ENCODE measurements around the gene MGAT5. TPM values are rescaled to one million over a fixed set of nuclear protein-coding genes. Genes with fewer than 3 reads are reported as not detected.

The MGAT5 gene
- total RNA-seq, 4 donors from 2014 or later = 34.1 to 47.5 (median 42.6) TPM

DNA sequence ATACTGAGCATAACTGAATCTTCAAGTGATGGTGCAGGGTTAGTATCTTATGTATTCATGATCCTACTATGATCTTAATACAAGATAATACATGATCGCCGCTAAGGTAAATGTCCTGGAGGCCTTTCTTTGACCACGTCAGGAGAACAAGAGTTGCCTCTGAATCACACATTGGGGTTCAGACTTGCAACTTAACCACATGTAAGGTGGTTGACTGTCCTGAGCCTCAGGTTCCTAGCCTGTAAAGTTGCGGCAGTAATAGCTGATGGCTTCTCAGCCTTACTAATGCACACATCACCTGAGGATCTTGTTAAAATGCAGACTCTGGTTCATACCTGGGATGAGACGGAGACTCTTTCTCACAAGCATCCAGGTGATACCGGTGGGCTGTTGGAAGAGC, 112.5 kb downstream of the MGAT5 start:
- TF ChIP-seq EP300 (IDR thresholded peaks at IDR 0.05) = no peak
- TF ChIP-seq POLR2A (IDR thresholded peaks at IDR 0.05) = no peak
- TF ChIP-seq, protein P1, sequence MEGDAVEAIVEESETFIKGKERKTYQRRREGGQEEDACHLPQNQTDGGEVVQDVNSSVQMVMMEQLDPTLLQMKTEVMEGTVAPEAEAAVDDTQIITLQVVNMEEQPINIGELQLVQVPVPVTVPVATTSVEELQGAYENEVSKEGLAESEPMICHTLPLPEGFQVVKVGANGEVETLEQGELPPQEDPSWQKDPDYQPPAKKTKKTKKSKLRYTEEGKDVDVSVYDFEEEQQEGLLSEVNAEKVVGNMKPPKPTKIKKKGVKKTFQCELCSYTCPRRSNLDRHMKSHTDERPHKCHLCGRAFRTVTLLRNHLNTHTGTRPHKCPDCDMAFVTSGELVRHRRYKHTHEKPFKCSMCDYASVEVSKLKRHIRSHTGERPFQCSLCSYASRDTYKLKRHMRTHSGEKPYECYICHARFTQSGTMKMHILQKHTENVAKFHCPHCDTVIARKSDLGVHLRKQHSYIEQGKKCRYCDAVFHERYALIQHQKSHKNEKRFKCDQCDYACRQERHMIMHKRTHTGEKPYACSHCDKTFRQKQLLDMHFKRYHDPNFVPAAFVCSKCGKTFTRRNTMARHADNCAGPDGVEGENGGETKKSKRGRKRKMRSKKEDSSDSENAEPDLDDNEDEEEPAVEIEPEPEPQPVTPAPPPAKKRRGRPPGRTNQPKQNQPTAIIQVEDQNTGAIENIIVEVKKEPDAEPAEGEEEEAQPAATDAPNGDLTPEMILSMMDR (IDR thresholded peaks at IDR 0.05) = no peak
- Histone ChIP-seq H3K9me3 (no peaks in the 10 kb centered on the region), H3K27ac (no peak overlapping the region), H3K4me3 (no peak overlapping the region), H3K4me1 (peaks cover 0 to 40% (median 9%) of the 10 kb centered on the region in 4 donors), H3K36me3 (peaks cover 0 to 9% (median 7%) of the 10 kb centered on the region in 3 donors), H3K27me3 (no peaks in the 10 kb centered on the region)
- DNase-seq (ENCODE audit: low spot score in 2 of 2) = no peak
- 95 to 98% methylated on average over 6 of the region's 6 CpGs for WGBS, 2 donors

DNA sequence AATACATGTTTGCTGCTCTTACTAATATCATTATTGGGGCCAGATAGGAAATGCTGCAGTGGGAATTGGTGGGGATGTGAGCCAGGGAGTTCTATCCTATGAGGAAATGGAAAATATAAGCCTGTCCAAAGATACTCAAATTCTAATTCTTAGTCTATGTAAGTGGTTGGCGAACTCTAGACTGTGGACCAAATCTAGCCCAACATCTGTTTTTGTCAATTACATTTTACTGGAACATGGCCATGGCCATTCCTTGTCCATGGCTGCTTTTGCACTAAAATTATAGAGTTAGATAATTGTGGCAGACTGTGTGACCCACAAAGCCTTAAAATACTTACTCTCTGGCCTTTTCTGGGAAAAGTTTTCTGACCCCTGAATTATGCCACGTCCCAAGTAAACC, 113.3 kb downstream of the MGAT5 start:
- Histone ChIP-seq H3K9me3 (no peaks in the 10 kb centered on the region), H3K4me1 (peaks cover 0 to 48% (median 9%) of the 10 kb centered on the region in 4 donors), H3K27me3 (no peaks in the 10 kb centered on the region), H3K4me3 (no peak overlapping the region), H3K36me3 (peaks cover 0 to 9% (median 6%) of the 10 kb centered on the region in 3 donors), H3K27ac (no peak overlapping the region)
- WGBS, 2 donors = 47 to 49% methylated on average over 2 of the region's 2 CpGs
- TF ChIP-seq, protein P1 (IDR thresholded peaks at IDR 0.05) = no peak
- DNase-seq (ENCODE audit: low spot score in 2 of 2) = no peak

DNA sequence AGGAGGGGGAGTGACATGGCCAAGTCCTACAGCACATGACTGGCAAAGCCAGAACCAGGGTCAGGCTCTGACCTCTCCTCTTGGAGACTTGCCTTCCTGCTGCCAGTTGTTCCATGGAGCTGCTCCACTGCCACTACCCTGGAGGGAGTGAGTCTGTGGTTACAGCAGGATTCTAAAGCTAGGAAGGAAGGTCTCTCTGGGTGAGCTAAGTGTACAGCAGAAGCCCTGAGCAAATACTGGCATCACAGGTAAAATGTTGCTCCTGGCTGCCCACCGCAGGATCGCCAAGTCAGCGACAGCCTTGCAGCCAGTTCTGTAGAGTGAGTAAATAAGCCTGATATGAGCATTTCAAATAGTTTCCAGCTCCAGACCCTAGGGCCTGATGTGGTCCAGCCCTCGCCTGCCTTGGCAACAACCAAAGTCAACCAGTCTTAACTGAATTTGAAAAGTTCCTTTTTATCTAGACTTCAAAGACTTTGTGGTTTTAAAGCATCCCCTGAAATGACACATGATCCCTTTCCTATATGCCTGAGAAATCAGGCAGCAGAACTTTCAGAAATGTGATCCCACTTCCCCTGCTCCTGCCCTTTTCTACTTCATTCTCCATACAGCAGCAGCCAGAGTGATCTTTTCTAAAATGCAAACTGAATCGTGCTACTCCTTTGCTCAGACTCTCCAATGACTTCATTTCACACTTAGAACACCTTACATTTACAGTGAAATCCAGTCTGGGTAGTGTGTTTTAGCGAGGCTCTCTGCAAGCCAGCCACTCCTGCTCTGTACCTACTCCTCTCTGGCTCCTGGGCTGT, 114.3 kb downstream of the MGAT5 start:
- DNase-seq (ENCODE audit: low spot score in 2 of 2) = no peak
- no peaks in the 10 kb centered on the region for H3K9me3 ChIP-seq
- no peak overlapping the region for H3K4me3 ChIP-seq
- H3K36me3 ChIP-seq = no peaks in the 10 kb centered on the region
- TF ChIP-seq, protein P1 (IDR thresholded peaks at IDR 0.05) = no peak
- TF ChIP-seq EP300 (IDR thresholded peaks at IDR 0.05) (no peak), POLR2A (IDR thresholded peaks at IDR 0.05) (no peak)
- H3K27me3 ChIP-seq = no peaks in the 10 kb centered on the region
- H3K27ac ChIP-seq = no peak overlapping the region
- H3K4me1 ChIP-seq = peaks cover 0 to 58% (median 18%) of the 10 kb centered on the region in 4 donors
- WGBS, 2 donors = 71 to 74% methylated on average over 6 of the region's 6 CpGs

DNA sequence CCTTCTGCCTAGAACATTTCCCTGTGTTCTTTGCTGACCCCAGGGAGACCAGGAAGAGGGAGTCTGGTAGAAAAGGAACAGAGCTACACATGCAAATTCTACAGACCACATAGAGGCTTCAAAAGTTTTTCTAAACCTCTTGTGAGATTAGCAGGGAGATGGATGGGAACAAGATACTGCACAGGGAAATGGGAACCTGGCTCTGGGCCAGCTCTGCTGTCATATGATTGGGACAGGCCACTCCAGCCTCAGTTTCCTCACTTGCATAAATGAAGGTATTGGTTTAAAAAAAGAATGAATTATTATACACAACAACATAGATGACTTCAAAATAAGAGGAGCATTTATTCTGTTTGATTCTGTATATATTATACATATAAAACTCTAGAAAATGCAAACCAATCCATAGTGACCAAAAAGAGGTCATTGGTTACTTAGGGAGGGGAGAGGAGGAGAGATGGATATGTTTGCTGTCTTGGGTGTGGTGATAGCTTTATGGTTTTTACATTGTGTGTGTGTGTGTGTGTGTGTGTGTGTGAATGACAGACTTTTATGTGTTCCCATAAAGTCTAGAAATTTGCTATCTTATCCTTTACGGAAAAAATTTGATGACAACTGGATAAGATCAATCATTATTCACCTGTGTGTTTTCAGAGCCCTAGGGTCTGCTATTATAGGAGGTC, 115.5 kb downstream of the MGAT5 start:
- Histone ChIP-seq H3K4me3 (no peak overlapping the region), H3K27ac (no peak overlapping the region), H3K4me1 (peaks cover 0 to 64% (median 21%) of the 10 kb centered on the region in 4 donors), H3K36me3 (no peaks in the 10 kb centered on the region), H3K27me3 (no peaks in the 10 kb centered on the region), H3K9me3 (no peaks in the 10 kb centered on the region)
- WGBS, 2 donors = 90 to 100% methylated on average over 1 of the region's 1 CpG
- DNase-seq (ENCODE audit: low spot score in 2 of 2) = no peak
- TF ChIP-seq, protein P1 (IDR thresholded peaks at IDR 0.05) = no peak
- TF ChIP-seq EP300 (IDR thresholded peaks at IDR 0.05) (no peak), POLR2A (IDR thresholded peaks at IDR 0.05) (no peak)
